ENCODE data around the gene HECTD3.

DNA sequence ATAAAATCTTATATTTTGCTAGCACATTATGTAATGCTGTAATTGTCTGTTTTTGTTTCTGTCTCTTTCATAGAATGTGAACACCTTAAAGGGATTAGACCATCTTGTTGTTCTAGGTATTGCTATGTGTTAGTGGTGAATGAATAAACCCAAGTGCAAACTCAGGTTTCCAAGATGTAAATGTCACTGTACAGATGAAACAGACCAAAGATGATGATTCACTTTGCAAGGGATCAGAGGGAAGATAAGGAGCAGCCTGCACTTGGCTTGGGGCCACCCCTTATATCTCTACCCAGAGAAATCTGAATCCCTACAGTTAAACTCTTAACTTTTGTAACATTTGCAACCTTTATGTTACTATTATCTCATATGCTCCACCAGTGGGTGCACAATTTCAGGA lies 26.3 kb upstream of the HECTD3 start:
- TF ChIP-seq, protein P1, sequence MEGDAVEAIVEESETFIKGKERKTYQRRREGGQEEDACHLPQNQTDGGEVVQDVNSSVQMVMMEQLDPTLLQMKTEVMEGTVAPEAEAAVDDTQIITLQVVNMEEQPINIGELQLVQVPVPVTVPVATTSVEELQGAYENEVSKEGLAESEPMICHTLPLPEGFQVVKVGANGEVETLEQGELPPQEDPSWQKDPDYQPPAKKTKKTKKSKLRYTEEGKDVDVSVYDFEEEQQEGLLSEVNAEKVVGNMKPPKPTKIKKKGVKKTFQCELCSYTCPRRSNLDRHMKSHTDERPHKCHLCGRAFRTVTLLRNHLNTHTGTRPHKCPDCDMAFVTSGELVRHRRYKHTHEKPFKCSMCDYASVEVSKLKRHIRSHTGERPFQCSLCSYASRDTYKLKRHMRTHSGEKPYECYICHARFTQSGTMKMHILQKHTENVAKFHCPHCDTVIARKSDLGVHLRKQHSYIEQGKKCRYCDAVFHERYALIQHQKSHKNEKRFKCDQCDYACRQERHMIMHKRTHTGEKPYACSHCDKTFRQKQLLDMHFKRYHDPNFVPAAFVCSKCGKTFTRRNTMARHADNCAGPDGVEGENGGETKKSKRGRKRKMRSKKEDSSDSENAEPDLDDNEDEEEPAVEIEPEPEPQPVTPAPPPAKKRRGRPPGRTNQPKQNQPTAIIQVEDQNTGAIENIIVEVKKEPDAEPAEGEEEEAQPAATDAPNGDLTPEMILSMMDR (conservative IDR thresholded peaks at IDR 0.05; ENCODE audit: low read length): no peak
- no peak for TF ChIP-seq EZH2phosphoT487 (IDR thresholded peaks at IDR 0.05; ENCODE audit: borderline replicate concordance, low read depth, low read length)

All from OCI-LY7 (cell line).